HG03575 (cell line): ENCODE data around the gene RGS7.
"Not testable (repeated sequence)": the region's sequence is repeated elsewhere in the genome, so short reads cannot be mapped to it uniquely, and the experiment has no call there.

Experiments used
- ATAC-seq: cut with Tn5 transposase; IDR thresholded peaks from one replicate; pipeline ENCODE4 v1.9.1; 2021; ENCODE audit not compliant: unreplicated experiment, insufficient number of reproducible peaks, low FRiP score; ENCODE audit errors: extremely low read depth

The RGS7 gene

DNA sequence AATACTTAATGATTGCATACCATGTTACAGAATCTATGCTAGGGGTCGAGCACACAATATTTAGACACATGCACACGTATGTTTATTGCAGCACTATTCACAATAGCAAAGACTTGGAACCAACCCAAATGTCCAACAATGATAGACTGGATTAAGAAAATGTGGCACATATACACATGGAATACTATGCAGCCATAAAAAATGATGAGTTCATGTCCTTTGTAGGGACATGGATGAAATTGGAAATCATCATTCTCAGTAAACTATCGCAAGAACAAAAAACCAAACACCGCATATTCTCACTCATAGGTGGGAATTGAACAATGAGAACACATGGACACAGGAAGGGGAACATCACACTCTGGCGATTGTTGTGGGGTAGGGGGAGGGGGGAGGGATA, 191.7 kb downstream of the RGS7 start:
- not testable (repeated sequence) for ATAC-seq

DNA sequence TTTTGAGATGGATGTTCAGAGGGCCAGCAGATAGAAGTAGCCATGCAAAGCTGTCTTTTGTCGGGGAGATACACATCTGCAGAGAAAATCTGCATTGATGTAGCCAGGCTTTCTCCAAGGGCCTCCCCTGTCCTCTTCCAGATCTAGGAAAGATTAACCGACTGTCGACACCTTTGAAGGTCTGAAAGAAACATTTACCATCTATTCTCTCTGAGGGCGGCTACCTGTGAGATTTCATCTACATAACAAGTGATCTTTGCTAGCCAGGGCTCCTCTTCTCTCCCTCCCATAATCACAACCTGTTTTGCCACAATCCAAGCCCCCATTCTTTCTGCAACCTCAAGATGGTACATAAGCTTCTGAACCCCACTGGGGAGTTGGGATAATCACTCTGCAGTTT, 193.6 kb downstream of the RGS7 start:
- ATAC-seq, result no peak

DNA sequence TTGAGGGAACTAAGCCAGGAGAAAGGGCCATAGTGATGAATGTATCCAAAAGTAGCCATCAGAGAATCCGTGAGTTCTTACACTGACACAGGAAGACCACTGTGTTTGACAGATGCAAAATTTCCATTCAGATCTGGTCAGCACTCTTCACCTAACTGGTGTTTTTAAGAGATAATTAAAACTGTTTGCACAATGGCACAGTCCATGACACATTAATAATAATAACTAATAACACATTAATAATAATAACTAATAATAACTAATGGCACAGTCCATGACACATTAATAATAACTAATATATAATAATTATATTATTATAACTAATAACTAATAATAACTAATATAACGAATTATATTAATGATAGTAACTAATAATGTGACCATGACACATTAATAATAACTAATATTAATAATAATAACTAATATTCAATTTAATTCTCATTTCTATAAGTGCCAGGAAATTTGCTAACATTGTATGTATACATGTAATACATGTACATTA, 195.8 kb downstream of the RGS7 start:
- no peak for ATAC-seq

DNA sequence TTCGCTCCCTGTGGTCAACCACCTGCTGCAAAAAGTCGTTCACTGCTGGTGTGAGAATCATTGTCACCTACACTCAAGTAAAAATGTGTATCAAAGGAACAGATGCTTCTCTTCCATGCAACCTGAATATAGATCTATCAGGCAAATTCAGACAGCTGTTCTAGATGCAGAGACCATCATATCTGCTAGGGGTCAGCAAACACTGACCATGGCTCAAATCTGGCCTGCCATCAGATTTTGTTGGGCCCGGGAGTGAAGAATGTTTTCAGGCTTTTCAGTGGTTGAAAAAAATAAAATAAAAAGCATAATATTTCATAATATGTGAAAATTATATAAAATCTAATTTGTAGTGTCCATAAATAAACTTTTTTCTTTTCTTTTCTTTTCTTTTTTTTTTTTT, 199.6 kb downstream of the RGS7 start:
- ATAC-seq, result no peak

DNA sequence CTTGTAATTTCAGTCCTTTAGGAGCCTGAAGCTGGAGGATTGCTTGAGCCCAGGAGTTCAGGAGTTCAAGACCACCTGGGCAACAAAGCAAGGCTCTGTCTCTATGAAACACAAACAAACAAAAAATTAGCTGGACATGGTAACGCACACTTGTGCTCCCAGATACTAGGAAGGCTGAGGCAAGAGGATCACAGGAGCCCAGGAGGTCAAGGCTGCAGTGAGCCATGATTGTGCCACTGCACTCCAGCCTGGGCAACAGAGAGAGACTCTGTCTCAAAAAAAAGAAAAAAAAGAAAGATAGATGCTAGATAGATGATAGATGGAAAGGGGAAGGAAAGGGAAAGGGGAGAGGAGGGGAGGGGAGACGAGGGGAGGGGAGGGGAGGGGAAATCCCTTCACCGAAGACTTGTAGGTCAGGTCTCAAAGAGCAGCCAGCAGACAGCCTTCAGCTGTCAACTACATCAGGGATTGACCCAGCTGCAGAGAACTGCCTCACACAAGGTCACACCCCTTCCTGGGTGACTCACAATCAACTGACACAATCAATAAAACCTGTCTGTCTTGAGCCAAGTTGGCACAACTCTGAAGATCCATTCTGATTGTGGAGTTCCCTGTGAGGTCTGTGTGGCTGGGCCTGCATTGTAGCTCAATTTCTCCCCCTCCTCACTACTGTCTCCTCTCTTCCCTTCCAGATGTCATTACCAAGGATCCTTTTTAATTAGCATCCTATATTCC, 200.6 kb downstream of the RGS7 start:
- ATAC-seq, result no peak

DNA sequence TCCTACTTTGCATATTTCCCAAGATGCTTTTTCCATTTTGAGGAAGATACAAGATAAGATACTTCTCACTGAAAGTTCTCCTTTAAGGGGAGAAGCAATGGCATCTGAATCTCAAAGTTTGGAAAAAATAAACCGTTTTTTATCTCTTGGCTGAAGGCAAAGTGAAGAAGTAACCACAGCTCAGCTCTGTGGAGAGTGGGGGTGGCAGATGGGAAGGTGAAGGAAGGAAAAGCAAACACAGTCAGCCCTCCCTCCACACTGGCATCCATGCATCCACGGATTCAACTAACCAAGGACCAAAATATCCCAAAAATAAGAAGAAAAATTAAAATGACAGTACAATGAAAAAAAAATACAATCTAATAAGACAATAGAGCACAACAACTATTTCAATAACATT, 211.1 kb downstream of the RGS7 start:
- no peak for ATAC-seq

DNA sequence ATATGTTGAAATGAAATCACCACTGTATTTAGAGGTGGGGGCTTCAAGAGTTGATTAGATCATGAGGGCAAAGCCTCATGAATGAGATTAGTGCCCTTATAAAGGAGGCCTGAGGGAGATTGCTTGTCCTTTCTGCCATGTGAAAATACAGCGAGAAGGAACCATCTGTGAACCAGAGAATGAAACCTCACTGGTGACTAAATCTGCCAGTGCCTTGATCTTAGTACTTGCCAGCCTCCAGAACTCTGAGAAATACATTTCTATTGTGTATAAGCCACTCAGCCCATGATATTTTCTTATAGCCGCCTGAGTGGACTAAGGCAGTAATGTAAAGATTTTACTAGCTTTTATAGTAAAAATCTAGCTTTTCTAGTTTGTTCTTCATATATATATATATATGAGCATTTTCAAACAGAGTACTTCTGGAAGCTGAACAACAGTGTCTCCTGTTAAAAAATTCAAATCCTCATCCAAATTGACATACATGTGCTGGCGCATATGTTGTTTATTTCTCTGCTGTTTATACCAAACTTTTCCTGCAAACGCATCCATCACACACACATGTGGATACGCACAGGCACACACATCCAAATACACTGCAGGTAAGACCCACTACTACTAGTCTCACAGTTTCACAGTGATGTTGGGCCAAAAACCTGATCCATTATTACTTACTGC, 213.1 kb downstream of the RGS7 start:
- ATAC-seq, result no peak

DNA sequence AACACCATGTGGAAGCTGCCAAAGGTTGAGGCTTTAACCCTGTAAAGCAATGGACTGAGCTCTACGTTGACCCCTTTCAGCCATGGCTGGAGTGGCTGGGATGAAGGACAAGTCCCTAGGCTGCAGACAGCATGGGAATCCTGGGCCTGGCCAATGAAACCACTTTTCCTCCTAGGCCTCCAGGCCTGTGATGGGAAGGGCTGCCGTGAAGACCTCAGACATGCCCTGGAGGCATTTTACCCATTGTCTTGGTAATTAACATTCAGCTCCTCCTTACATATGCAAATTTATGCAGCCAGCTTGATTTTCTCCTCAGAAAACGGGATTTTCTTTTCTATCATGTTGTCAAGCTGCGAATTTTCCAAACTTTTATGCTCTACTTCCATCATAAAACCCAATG, 214.5 kb downstream of the RGS7 start:
- no peak for ATAC-seq

DNA sequence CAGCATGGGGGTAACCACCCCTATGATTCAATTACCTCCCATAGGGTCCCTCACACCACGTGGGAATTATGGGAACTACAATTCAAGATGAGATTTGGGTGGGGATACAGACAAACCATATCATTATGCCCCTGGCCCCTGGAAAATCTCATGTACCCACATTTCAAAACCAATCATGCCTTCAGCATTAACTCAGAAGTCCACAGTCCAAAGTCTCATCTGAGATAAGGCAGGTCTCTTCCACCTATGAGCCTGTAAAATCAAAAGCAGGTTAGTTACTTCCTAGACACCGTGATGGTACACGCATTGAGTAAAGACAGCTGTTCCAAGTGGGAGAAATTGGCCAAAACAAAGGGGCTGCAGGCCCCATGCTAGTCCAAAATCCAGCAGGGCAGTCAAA, 215.4 kb downstream of the RGS7 start:
- ATAC-seq, result not testable (repeated sequence)

DNA sequence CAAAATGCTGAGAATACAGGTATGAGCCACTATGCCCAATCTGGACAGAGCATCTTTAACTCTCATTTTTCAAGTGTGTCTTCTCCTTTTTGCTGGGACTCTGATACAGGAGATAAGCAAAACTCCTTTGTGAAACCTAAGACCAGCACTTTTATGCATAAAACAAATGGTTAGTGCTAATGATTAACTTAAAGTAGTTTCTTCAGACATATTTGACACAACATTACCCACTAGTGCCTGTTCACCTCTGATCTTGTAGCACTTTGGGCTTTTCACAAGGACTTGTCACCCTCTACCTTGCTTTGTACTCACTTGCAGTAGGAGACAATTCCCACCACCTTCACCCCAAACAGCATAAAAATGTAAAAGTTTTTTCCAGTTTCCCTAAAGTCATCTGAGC, 216.3 kb downstream of the RGS7 start:
- no peak for ATAC-seq

DNA sequence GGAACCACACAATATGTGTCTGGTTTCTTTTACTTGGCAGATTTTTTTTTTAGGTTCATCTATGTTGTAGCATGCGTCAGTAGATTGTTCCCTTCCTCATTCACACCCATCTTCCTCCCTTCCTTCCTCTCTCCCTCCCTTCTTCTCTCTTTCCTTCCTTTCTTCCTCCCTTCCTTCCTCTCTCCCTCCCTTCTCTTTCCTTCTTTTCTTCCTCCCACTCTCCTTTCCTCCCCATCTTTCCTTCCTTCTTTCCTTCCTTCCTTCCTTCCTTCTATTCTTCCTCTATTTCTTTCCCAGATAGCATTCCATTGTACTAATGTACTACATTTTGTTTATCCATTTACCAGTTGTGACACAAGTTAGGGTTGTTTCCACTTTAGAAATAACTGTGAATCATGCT, 218.0 kb downstream of the RGS7 start:
- no peak for ATAC-seq

DNA sequence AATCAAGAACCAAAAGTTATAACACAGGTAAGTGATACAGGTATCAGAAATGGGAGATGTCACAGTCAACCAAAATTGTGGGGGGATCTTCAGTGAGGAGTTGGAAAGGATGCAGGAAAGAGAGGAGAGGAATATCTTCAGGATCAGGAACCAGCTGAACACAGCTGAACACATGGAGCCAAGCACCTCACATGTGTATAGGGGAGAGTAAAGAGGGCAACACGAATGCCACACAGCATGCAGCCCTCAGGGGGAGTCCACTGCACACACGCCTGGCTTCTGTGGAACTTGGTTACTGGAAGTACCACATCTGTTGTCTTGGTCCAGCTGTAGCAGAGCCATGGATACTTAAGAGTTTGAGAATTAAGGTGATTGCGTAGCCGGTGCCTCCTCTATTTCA, 218.8 kb downstream of the RGS7 start:
- ATAC-seq, result no peak

DNA sequence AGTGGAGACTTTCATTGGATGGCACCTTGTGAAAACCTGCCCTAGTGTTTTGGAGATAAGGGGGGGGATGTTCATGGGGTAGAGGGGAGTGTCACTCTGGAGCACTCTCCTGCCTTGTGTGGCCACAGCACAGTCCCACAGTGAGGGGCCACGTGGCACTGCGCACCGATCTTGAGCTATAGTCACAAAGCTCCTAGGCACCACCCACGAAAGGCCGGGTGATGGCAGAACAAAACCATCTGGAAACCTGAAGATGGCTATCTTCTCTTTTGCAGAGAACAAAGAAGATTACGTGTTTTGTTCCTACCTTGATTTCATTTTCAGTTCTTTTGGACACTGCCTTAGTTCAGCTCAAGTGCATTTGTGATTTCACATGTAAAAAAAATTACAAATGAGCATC, 220.6 kb downstream of the RGS7 start:
- no peak for ATAC-seq

DNA sequence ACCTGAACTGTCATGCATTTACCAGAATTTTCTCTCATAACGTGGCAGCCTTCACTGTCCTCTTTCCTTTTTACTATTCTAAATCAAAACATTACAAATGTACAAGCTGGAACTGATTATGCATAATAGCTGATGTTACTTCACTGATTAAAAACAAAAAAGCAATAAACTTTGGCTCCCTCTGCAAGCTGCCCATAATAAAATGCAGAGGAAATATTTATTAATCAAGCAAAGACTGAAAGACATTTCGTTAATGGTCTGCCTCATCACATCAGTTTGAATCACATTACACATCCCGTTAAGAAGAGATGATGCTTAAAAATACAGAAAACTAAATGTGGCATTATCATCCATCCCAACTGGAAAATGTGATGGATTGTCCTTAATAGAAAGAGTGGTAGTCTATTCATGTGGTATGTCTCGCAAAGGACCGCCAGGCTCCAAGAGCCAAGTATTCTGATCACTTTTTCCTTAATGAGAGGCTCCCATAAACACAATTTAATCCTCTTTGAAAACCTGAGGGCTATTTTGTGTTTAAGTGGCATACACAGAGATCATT, 225.3 kb downstream of the RGS7 start:
- no peak for ATAC-seq

DNA sequence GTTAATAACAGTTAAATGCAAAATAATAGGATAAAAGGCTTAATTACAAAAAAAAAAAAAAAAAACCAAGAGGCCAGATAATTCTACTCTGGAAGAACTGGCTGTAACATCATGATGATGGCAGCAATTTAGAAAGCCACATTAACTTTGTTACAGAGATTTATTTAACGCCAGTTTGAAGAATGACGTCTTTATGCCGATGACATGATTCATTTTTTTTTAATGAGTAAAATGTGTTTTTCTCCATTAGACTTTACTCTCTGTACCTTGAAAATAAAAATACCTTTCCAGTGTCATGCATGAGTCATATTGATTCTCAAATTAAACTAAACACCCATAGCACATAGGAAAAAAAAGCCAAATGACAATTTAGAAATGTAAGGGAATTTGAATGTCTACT, 226.1 kb downstream of the RGS7 start:
- no peak for ATAC-seq

DNA sequence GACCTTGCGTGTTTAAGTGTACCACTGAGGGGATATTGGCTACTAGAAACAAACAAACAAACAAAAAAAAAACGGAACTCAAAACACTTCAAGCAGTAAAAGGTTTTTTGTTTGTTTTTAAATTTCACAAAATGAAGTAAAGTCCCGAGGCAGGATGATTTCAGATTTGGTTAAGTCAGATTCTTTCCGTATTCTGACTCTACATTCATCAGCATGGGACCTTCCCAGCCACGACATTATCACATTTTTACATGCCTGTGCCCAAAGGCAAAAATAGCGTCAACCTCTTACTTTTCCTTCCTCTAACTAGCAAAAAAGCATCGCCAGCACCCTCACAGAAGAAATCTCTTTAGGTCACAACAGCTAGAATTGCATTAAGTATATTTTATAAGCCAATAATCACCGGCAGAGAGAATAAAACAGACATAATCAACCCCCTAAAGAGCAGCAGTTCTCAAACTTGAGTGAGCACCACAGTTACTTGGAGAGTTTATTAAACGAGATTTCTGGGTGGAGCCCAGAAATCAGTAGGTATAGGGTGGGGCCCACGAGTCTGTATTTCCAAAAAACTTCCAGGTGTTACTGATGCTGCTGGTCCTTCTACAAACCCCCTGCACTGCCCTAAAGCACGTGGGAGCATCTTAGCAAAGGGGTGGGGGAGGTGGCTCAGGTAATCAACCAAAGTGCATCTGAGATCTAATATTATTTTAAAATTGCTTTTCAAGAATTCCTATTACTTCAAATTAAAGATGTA, 227.6 kb downstream of the RGS7 start:
- no peak for ATAC-seq

DNA sequence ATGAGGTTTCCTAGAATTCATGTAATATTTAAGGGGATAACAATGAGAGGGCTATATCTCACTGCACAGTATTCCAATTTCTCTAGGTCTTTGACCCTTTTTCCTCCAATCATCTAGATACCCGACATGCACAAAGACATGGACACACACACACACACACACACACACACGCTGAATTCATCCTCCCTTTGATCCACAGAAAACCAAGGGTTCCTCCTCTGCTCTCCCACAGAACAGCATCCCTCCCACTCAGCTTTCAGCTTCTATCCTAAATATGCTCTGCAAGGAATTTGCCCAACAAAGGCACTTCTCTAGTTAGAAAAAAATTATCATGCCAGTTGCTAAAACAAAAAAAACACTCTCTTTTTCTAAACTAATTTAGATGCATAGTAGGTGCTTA, 231.7 kb downstream of the RGS7 start:
- no peak for ATAC-seq

DNA sequence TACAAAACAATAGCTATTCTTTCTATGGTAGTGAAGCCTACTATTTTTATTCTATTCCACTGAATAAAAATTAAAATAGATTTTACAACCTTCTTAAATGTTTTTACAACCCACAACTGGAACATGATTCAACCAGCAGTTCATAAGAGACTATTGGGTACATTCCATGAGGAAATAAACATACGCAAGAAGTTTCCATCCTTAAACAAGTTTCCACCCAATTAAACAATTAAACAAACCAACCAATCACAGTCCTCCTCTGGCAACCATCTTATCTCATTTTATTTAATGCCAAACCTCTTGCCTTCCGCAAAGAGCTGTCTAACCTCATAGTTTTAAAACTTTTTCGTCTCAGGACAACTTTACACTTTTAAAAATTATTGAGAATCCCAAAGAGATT, 239.0 kb downstream of the RGS7 start:
- no peak for ATAC-seq

DNA sequence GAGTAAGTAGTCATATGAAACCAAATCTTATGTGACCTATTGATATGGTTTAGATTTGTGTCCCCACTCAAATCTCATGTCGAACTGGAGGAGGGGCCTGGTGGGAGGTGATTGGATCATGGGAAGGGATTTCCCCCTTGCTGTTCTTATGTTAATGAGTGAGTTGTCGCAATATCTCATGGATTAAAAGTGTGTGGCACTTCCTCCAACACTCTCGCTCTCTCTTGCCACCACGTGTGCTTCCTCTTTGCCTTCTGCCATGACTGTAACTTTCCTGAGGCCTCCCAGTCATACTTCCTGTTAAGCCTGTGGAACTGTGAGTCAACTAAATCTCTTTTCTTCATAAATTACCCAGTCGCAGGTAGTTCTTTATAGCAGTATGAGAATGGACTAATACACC, 241.2 kb downstream of the RGS7 start:
- ATAC-seq, result no peak
